BLaER1 treated with 17β-estradiol and CSF1 and Interleukin-3, amounts not matched to agents 10 nM and 100 nM (cell line): ENCODE data around the gene ANK2.
A peak's percentile ranks its signal among the peaks of the same experiment; 100 is the strongest.

Experiments
- H3K27ac ChIP-seq, 11 experiments: shearing (Covaris generic); formaldehyde crosslinking; 2 replicates each; pipeline ENCODE4 v1.8.1; 2022
- H3K27me3 ChIP-seq, 11 experiments: shearing (Covaris generic); formaldehyde crosslinking; 2 replicates each; pipeline ENCODE4 v1.8.1; 2022
- H3K36me3 ChIP-seq, 11 experiments: shearing (Covaris generic); formaldehyde crosslinking; 2 replicates each; pipeline ENCODE4 v1.8.1; 2022
- H3K4me1 ChIP-seq, 10 experiments: shearing (Covaris generic); formaldehyde crosslinking; 2 replicates each; pipeline ENCODE4 v1.8.1; 2022
- H3K4me2 ChIP-seq, 11 experiments: shearing (Covaris generic); formaldehyde crosslinking; 2 replicates each; pipeline ENCODE4 v1.8.1; 2022
- H3K4me3 ChIP-seq, 10 experiments: shearing (Covaris generic); formaldehyde crosslinking; 2 replicates each; pipeline ENCODE4 v1.8.1; 2022
- H3K9ac ChIP-seq, 11 experiments: shearing (Covaris generic); formaldehyde crosslinking; 2 replicates each; pipeline ENCODE4 v1.8.1; 2022
- H3K9me3 ChIP-seq, 11 experiments: shearing (Covaris generic); formaldehyde crosslinking; replicated peaks in 1 of 11; 2 replicates each; pipeline ENCODE4 v1.8.1; 2022
- H4K20me1 ChIP-seq, 11 experiments: shearing (Covaris generic); formaldehyde crosslinking; 2 replicates each; pipeline ENCODE4 v1.8.1; 2022
- Cebpa-rat ChIP-seq, 11 experiments: shearing (Covaris generic); IDR thresholded peaks; 2 replicates each; pipeline ENCODE4 v1.8.1; 2022

The ANK2 gene

GRCh38 chr4:113407409-113407808 lies 358.0 kb downstream of the ANK2 start:
- Histone ChIP-seq H3K27me3 (no peaks in the 10 kb centered on the region), H4K20me1 (no peaks in the 10 kb centered on the region), H3K27ac (no peak overlapping the region), H3K4me1 (peaks cover 0 to 22% (median 0%) of the 10 kb centered on the region in 10 experiments; a peak in 5 of 20 replicates), H3K4me2 (no peak overlapping the region), H3K36me3 (no peaks in the 10 kb centered on the region), H3K4me3 (no peak overlapping the region), H3K9ac (no peak overlapping the region), H3K9me3 (no peaks in the 10 kb centered on the region)
- TF ChIP-seq Cebpa-rat (IDR thresholded peaks at IDR 0.05): no peak

GRCh38 chr4:113409181-113409580 lies 359.7 kb downstream of the ANK2 start:
- Histone ChIP-seq H4K20me1 (no peaks in the 10 kb centered on the region), H3K36me3 (no peaks in the 10 kb centered on the region), H3K4me3 (no peak overlapping the region), H3K27me3 (no peaks in the 10 kb centered on the region), H3K27ac (no peak overlapping the region), H3K9me3 (no peaks in the 10 kb centered on the region), H3K4me2 (no peak overlapping the region), H3K9ac (no peak overlapping the region), H3K4me1 (peaks cover 0 to 22% (median 0%) of the 10 kb centered on the region in 10 experiments; a peak in 5 of 20 replicates)
- TF ChIP-seq Cebpa-rat (IDR thresholded peaks at IDR 0.05): no peak

GRCh38 chr4:113410686-113411085 lies 361.2 kb downstream of the ANK2 start:
- H3K4me3 ChIP-seq: no peak overlapping the region

GRCh38 chr4:113411496-113411938 lies 362.1 kb downstream of the ANK2 start:
- Histone ChIP-seq H3K27me3 (no peaks in the 10 kb centered on the region), H3K4me2 (peak overlapping the region in 3 of 11 experiments; percentile 8 to 68 (median 60); a peak in 5 of 22 replicates)

More at GRCh38 chr4:113410686-113411085, 361.2 kb downstream of the ANK2 start:
- H3K4me1 ChIP-seq: peaks cover 0 to 22% (median 0%) of the 10 kb centered on the region in 10 experiments; a peak in 5 of 20 replicates
- H3K36me3 ChIP-seq: no peaks in the 10 kb centered on the region
- no peak overlapping the region; a peak in 1 of 22 replicates for H3K27ac ChIP-seq
- no peaks in the 10 kb centered on the region for H3K27me3 ChIP-seq
- H3K9ac ChIP-seq: no peak overlapping the region
- no peak for TF ChIP-seq Cebpa-rat (IDR thresholded peaks at IDR 0.05)
- H3K9me3 ChIP-seq: no peaks in the 10 kb centered on the region; a peak in 1 of 22 replicates
- H4K20me1 ChIP-seq: no peaks in the 10 kb centered on the region
- peak overlapping the region in 2 of 11 experiments; percentile 60 to 68; a peak in 4 of 22 replicates for H3K4me2 ChIP-seq

GRCh38 chr4:113419631-113420030 lies 370.2 kb downstream of the ANK2 start:
- Histone ChIP-seq H3K27me3 (no peaks in the 10 kb centered on the region), H3K4me3 (no peak overlapping the region), H4K20me1 (no peaks in the 10 kb centered on the region), H3K36me3 (no peaks in the 10 kb centered on the region), H3K4me2 (no peak overlapping the region), H3K9ac (no peak overlapping the region), H3K9me3 (peaks cover 9 to 41% (median 20%) of the 10 kb centered on the region in 11 experiments; a peak in 16 of 22 replicates), H3K4me1 (no peaks in the 10 kb centered on the region), H3K27ac (no peak overlapping the region)
- no peak for TF ChIP-seq Cebpa-rat (IDR thresholded peaks at IDR 0.05)

More at GRCh38 chr4:113411496-113411938, 362.1 kb downstream of the ANK2 start:
- H3K9me3 ChIP-seq: peaks cover 0 to 7% (median under 1%) of the 10 kb centered on the region in 11 experiments; a peak in 7 of 22 replicates
- no peaks in the 10 kb centered on the region for H4K20me1 ChIP-seq
- 0 out of 22 replicates have a peak, but pooled peaks of 1 of the 11 experiments have one; percentile 11 for TF ChIP-seq Cebpa-rat (IDR thresholded peaks at IDR 0.05)
- no peak overlapping the region for H3K27ac ChIP-seq
- no peaks in the 10 kb centered on the region for H3K36me3 ChIP-seq
- H3K4me3 ChIP-seq: no peak overlapping the region
- no peak overlapping the region for H3K9ac ChIP-seq
- H3K4me1 ChIP-seq: peaks cover 0 to 22% (median 0%) of the 10 kb centered on the region in 10 experiments; a peak in 5 of 20 replicates

- Histone ChIP-seq H3K4me3 (no peak overlapping the region), H3K9ac (no peak overlapping the region), H3K4me1 (no peaks in the 10 kb centered on the region), H3K9me3 (peaks cover 9 to 41% (median 20%) of the 10 kb centered on the region in 11 experiments; a peak in 15 of 22 replicates), H3K4me2 (no peak overlapping the region), H3K36me3 (no peaks in the 10 kb centered on the region), H3K27ac (no peak overlapping the region), H3K27me3 (no peaks in the 10 kb centered on the region), H4K20me1 (no peaks in the 10 kb centered on the region)
- no peak for TF ChIP-seq Cebpa-rat (IDR thresholded peaks at IDR 0.05)
These were observed 371.5 kb downstream of the ANK2 start for GRCh38 chr4:113420938-113421337.

GRCh38 chr4:113423631-113424030 lies 374.2 kb downstream of the ANK2 start:
- H3K4me3 ChIP-seq: no peak overlapping the region
- no peak overlapping the region for H3K27ac ChIP-seq
- H3K9ac ChIP-seq: no peak overlapping the region
- H3K36me3 ChIP-seq: no peaks in the 10 kb centered on the region
- no peak for TF ChIP-seq Cebpa-rat (IDR thresholded peaks at IDR 0.05)
- H3K27me3 ChIP-seq: no peaks in the 10 kb centered on the region
- H3K9me3 ChIP-seq: peaks cover 9 to 31% (median 14%) of the 10 kb centered on the region in 11 experiments; a peak in 14 of 22 replicates
- H3K4me1 ChIP-seq: no peaks in the 10 kb centered on the region
- H3K4me2 ChIP-seq: no peak overlapping the region
- H4K20me1 ChIP-seq: no peaks in the 10 kb centered on the region

GRCh38 chr4:113433116-113433515 lies 383.7 kb downstream of the ANK2 start:
- Histone ChIP-seq H4K20me1 (no peaks in the 10 kb centered on the region), H3K36me3 (no peaks in the 10 kb centered on the region), H3K4me2 (no peak overlapping the region), H3K27me3 (no peaks in the 10 kb centered on the region), H3K9ac (no peak overlapping the region), H3K27ac (no peak overlapping the region), H3K4me3 (no peak overlapping the region), H3K4me1 (peaks cover 15 to 20% (median 18%) of the 10 kb centered on the region in 10 experiments), H3K9me3 (peaks cover 0 to 12% (median 4%) of the 10 kb centered on the region in 11 experiments; a peak in 5 of 22 replicates)
- TF ChIP-seq Cebpa-rat (IDR thresholded peaks at IDR 0.05): no peak
